Heart right ventricle (tissue), 16 donors: ENCODE measurements around the gene RRM2. TPM values are rescaled to one million over a fixed set of nuclear protein-coding genes. Genes with fewer than 3 reads are reported as not detected.

ENCODE experiments used
- ATAC-seq, 8 donors: fragments of 200-7000 bp; cut with Tn5 transposase; one replicate each; pipeline ENCODE4 v1.9.1; 2020; ENCODE audit warnings: mild to moderate bottlenecking in 8 of 8, moderate library complexity in 8 of 8, moderate number of reproducible peaks in 1 of 8
- DNase-seq, 2 donors: peaks; one replicate each; pipeline ENCODE4 v3.0.0-alpha.2; 2020
- H3K27ac ChIP-seq, 10 donors: fragments of 200-600 bp; sonication (generic) in 2 of 10; one replicate each; pipeline versions ENCODE4 v1.5.0 to v1.8.0; 2020 to 2022; ENCODE audit warnings: mild to moderate bottlenecking in 3 of 10
- H3K27me3 ChIP-seq, 7 donors: fragments of 200-600 bp; one replicate each; pipeline ENCODE4 v1.8.0; 2021 to 2022; ENCODE audit warnings: mild to moderate bottlenecking in 2 of 7
- H3K36me3 ChIP-seq, 9 donors: fragments of 200-600 bp; sonication (generic) in 1 of 9; one replicate each; pipeline versions ENCODE4 v1.5.0 to v1.8.0; 2020 to 2022; ENCODE audit warnings: mild to moderate bottlenecking in 2 of 9
- H3K4me1 ChIP-seq, 9 donors: fragments of 200-600 bp; sonication (generic) in 1 of 9; one replicate each; pipeline versions ENCODE4 v1.5.0 to v1.8.0; 2020 to 2022; ENCODE audit warnings: mild to moderate bottlenecking in 4 of 9
- H3K4me3 ChIP-seq, 10 donors: fragments of 200-600 bp; sonication (generic) in 2 of 10; one replicate each; pipeline versions ENCODE4 v1.5.0 to v1.8.0; 2020 to 2022; ENCODE audit warnings: mild to moderate bottlenecking in 7 of 10, moderate library complexity in 2 of 10
- H3K9me3 ChIP-seq, 11 donors: fragments of 200-600 bp in 10 of 11; sonication (generic) in 2 of 11; one replicate each; pipeline versions ENCODE4 v1.5.0 to v1.8.0; 2013 to 2022; ENCODE audit warnings: mild to moderate bottlenecking in 2 of 11, control low read depth in 1 of 11, moderate library complexity in 1 of 11
- WGBS, 2 donors: extraction: QIAGEN DNeasy Blood & Tissue Kit; methylation state at CpG; one replicate each; pipeline ENCODE4 v1.1.7; 2013; ENCODE audit warnings: inconsistent platforms in 1 of 2; 5-methylcytosine and 5-hydroxymethylcytosine counted together
- intact Hi-C, 10 donors: fragments of 100-400 bp; cut with DNase I; formaldehyde crosslinking; loops; one replicate each; pipeline versions ENCODE4 v1.11.1 to v1.14.2; 2022
- long read RNA-seq, 3 donors: library from polyadenylated mRNA; unstranded; transcript quantifications; one replicate each; pipeline ENCODE4 v2.0.0, GENCODE V29; 2020 to 2021
- polyA plus RNA-seq, 2 donors: library from polyadenylated mRNA; stranded (reverse); fragments of 200-250 nt; gene quantifications; one replicate each; pipeline ENCODE4 v1.2.3, GENCODE V29; 2013
- total RNA-seq, 10 donors: library from RNA; stranded (reverse); fragmentation: NEBNext Ultra II Directional in 3 of 10; extraction: Animal tissue kit (Norgen Biotek cat#: 25700) in 3 of 10; gene quantifications; one replicate each; pipeline versions ENCODE4 v1.2.1 to v1.2.4, GENCODE V29; 2021 to 2023
- TF ChIP-seq, protein P1 (sequence below), 9 donors: fragments of 200-600 bp; sonication (generic) in 2 of 9; IDR thresholded peaks; one replicate each; pipeline versions ENCODE4 v1.5.0 to v1.8.0; 2021 to 2022; ENCODE audit warnings: antibody characterized with exemption in 9 of 9, mild to moderate bottlenecking in 5 of 9, moderate library complexity in 1 of 9
- donor health status: Arrhythmogenic right ventricular cardiomyopathy.
- donor health status: ischemic (EF 13 %, LVEDD 7.1; RV severe dilation, severe dysfunction).
- donor health status: healthy with polysubstance abuse.
- donor health status: DM: no; HTN: yes; CAD: no.
- donor health status: DM: no; HTN: no; CAD: no.
- donor health status: ischemic (EF 25% LVEDD 6.9; RV normal size, moderate dysfunction).
- donor health status: ischemic (EF 25% LVEDD 5.7; RV mildly dilated, moderate dysfunction).
- donor health status: healthy.
- donor health status: DM: yes; HTN: yes; CAD: no.
- donor health status: Ischemic cardiomyopathy.
- donor health status: ischemic (EF 35%, LVEDD 5.7; RV mildly dilated, moderate dysfunction).
- donor health status: nonischemic (EF 11% LVEDD 7.7; RV severe dilation, severe dysfunction).
- donor health status: DM: yes; HTN: yes; CAD: no.
- donor health status: PGD.
- donor health status: ischemic (EF 29% LVEDD 5.4; RV normal size, mild dysfunction).
- donor health status: nonischemic (EF 23%, LVEDD 6.1; RV moderate dilation, normal function).

Gene RRM2
- total RNA-seq = 10 to 100 TPM in 1 of 10 donors, 1 to 10 TPM in 5, under 1 TPM in 4; 0.08 to 18.7 (median 1.3) TPM
- under 1 TPM; 0.22 to 0.28 TPM for polyA plus RNA-seq
- long read RNA-seq, donor 1, partial matches to known transcripts = 0 of 1 reads
- long read RNA-seq, donor 1, other reads (novel, unspliced or antisense) = 0 of 1 reads
- long read RNA-seq, donor 2 = 0 reads
- long read RNA-seq, donor 3, partial matches to known transcripts = 0 of 2 reads
- long read RNA-seq, donor 3, other reads (novel, unspliced or antisense) = 0 of 2 reads

DNA sequence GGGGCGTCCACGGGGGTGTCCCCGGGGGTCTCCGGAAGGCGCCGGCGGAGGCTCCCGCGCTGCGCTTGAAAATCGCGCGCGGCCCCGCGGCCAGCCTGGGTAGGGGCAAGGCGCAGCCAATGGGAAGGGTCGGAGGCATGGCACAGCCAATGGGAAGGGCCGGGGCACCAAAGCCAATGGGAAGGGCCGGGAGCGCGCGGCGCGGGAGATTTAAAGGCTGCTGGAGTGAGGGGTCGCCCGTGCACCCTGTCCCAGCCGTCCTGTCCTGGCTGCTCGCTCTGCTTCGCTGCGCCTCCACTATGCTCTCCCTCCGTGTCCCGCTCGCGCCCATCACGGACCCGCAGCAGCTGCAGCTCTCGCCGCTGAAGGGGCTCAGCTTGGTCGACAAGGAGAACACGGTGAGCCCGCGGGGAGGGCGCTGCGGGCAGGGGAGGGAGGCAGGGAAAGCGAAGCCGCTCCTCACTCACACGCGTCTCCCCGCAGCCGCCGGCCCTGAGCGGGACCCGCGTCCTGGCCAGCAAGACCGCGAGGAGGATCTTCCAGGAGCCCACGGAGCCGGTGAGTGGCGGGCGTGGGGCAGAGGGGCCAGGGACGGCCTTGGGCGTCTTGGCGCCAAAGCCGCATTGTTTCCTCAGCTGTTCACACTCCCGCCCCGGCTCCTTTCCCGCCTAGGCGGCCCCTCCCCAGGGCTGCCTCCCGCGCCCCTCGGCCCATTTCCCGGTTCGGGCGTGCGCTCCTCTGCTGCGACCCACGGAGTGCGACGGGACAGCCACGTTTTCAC lies at the start of gene RRM2:
TSS of gene RRM2 (plus strand) at position 240 of the 781 bp plus-strand sequence. CDS start at position 300, 60 bp downstream.
- intact Hi-C loops = loop anchor here in 8 of 10 donors (2.0 to 10.0 kb wide), 7 partner anchors 182 to 545 kb away; partner anchors contain the start of gene HPCAL1 (in 1 of the 8)
- peaks cover 0 to 6% (median 0%) of the 10 kb centered on the region in 9 donors for H3K36me3 ChIP-seq
- peak within 1 kb of the TSS in 1 of 10 donors; percentile 77 for H3K27ac ChIP-seq
- peak; percentile 92 to 93 for DNase-seq
- TF ChIP-seq, protein P1, sequence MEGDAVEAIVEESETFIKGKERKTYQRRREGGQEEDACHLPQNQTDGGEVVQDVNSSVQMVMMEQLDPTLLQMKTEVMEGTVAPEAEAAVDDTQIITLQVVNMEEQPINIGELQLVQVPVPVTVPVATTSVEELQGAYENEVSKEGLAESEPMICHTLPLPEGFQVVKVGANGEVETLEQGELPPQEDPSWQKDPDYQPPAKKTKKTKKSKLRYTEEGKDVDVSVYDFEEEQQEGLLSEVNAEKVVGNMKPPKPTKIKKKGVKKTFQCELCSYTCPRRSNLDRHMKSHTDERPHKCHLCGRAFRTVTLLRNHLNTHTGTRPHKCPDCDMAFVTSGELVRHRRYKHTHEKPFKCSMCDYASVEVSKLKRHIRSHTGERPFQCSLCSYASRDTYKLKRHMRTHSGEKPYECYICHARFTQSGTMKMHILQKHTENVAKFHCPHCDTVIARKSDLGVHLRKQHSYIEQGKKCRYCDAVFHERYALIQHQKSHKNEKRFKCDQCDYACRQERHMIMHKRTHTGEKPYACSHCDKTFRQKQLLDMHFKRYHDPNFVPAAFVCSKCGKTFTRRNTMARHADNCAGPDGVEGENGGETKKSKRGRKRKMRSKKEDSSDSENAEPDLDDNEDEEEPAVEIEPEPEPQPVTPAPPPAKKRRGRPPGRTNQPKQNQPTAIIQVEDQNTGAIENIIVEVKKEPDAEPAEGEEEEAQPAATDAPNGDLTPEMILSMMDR (IDR thresholded peaks at IDR 0.05) = no peak
- WGBS, 2 donors = 0 to 1% methylated on average over 78 to 81 of the region's 81 CpGs
- peaks cover 14 to 73% (median 29%) of the 10 kb centered on the region in 9 donors for H3K4me1 ChIP-seq
- peak within 1 kb of the TSS; percentile 39 to 77 (median 54) for H3K4me3 ChIP-seq
- ATAC-seq = peak; percentile 89 to 94 (median 92)
- H3K9me3 ChIP-seq = no peaks in the 10 kb centered on the region
- H3K27me3 ChIP-seq = peaks cover 11 to 27% (median 18%) of the 10 kb centered on the region in 7 donors

DNA sequence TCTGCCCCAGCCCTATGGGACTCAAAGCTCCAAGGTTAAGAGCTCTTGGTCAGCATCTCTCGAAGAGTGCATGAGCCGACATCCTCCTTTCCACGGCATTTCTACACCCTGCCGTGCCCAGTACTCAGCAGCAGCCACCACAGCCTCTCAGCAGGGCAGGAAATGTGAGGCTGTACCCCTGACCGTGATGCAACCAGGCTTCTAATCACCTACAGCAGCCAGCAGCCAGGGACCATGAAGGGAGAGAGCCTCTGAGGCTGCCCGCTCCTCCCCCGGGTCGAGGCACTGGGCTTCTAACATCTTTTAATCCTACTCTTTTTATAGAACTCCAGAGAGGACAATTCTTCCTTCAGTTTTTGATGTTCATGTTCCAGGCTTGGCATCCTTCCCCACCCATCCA lies 48.8 kb upstream of the RRM2 start:
- Histone ChIP-seq H3K27me3 (peaks cover 0 to 58% (median 7%) of the 10 kb centered on the region in 7 donors), H3K4me1 (peaks cover 0 to 17% (median 5%) of the 10 kb centered on the region in 9 donors), H3K27ac (no peak overlapping the region), H3K4me3 (no peak overlapping the region), H3K36me3 (no peaks in the 10 kb centered on the region), H3K9me3 (no peaks in the 10 kb centered on the region)
- WGBS, 2 donors = 66 to 72% methylated on average over 8 of the region's 8 CpGs
- ATAC-seq (peak in 1 of 8 donors; percentile 7), DNase-seq (no peak)
- intact Hi-C loops = loop anchor here in 8 of 10 donors (2.0 to 10.0 kb wide), 5 partner anchors 23 to 591 kb away; no protein-coding TSS in a partner anchor
- TF ChIP-seq, protein P1 (IDR thresholded peaks at IDR 0.05) = no peak

DNA sequence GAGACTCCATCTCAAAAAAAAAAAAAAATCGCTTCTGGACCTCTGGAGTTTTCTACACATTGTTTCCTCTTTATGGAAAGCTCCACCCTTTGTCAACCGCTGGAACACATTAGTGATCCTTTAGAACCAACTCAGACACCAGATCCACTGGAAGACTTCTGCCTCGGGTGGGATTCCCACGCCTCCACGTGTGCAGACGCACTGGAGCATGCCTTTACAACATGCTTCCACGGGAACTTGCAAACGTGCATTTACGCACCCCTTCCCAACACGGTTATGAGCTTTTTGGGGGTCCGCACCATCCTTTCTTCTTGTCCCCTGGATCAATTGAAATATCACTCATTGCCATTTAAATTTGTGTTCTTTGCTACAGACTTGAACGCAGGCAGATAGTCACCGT lies 47.4 kb upstream of the RRM2 start:
- whole genome bisulfite sequencing, 2 donors = 86% methylated on average over 13 of the region's 13 CpGs
- no peaks in the 10 kb centered on the region for H3K9me3 ChIP-seq
- TF ChIP-seq, protein P1 (IDR thresholded peaks at IDR 0.05) = no peak
- intact Hi-C loops = loop anchor here in 4 of 10 donors (10.0 kb wide), 2 partner anchors 580 to 590 kb away; no protein-coding TSS in a partner anchor
- no peaks in the 10 kb centered on the region for H3K36me3 ChIP-seq
- no peak for DNase-seq
- peaks cover 0 to 24% (median 11%) of the 10 kb centered on the region in 9 donors for H3K4me1 ChIP-seq
- no peak overlapping the region for H3K4me3 ChIP-seq
- no peak overlapping the region for H3K27ac ChIP-seq
- no peak for ATAC-seq
- H3K27me3 ChIP-seq = peaks cover 0 to 68% (median 7%) of the 10 kb centered on the region in 7 donors

DNA sequence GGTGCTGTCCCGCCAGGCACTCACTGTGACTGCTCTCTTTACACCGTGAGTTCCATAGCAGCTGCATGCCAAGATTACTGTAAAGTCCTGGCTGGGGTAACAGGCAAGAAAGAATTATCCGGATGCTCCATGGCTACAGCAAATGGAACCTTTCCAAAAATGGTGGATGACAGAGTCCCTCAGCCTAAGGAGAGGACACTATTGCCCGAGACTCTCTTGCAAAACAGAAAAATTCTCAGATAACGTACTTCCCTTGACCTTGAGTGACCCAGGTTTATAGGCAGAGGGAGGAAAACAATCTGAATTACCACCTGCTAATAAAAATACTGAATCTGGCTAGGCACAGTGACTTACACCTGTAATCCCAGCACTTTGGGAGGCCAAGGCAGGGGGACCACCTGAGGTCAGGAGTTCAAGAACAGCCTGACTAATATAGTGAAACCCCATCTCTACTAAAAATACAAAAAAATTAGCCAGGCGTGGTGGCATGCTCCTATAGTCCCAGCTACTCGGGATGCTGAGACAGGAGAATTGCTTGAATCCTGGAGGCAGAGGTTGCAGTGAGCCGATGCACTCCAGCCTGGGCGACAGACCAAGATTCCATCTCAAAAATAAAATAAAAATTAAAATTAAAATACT lies 46.8 kb upstream of the RRM2 start:
- peaks cover 4 to 29% (median 15%) of the 10 kb centered on the region in 9 donors for H3K4me1 ChIP-seq
- WGBS, 2 donors = 67 to 68% methylated on average over 9 of the region's 9 CpGs
- no peaks in the 10 kb centered on the region for H3K36me3 ChIP-seq
- DNase-seq (no peak), ATAC-seq (no peak)
- intact Hi-C loops = loop anchor here in 4 of 10 donors (10.0 kb wide), 2 partner anchors 579 to 589 kb away; no protein-coding TSS in a partner anchor
- H3K27ac ChIP-seq = no peak overlapping the region
- H3K4me3 ChIP-seq = no peak overlapping the region
- H3K27me3 ChIP-seq = peaks cover 0 to 74% (median 12%) of the 10 kb centered on the region in 7 donors
- no peaks in the 10 kb centered on the region for H3K9me3 ChIP-seq
- TF ChIP-seq, protein P1 (IDR thresholded peaks at IDR 0.05) = no peak
